Sigmoid colon (tissue), 7 donors: ENCODE results near the gene ING1. TPM values are rescaled to one million over a fixed set of nuclear protein-coding genes. Genes with fewer than 3 reads are reported as not detected.

ENCODE experiments used
- DNase-seq: peaks from one replicate; pipeline ENCODE4 v3.0.0-alpha.2; 2019
- H3K27ac ChIP-seq, 4 donors: fragments of 200-600 bp; sonication (generic); one replicate each; pipeline ENCODE4 v1.5.1; 2016 to 2019; ENCODE audit warnings: mild to moderate bottlenecking in 1 of 4
- H3K27me3 ChIP-seq, 3 donors: fragments of 200-600 bp; sonication (generic); one replicate each; pipeline ENCODE4 v1.5.1; 2019; ENCODE audit warnings: mild to moderate bottlenecking in 1 of 3
- H3K36me3 ChIP-seq, 4 donors: fragments of 200-600 bp; sonication (generic); one replicate each; pipeline ENCODE4 v1.5.1; 2016 to 2019
- H3K4me1 ChIP-seq, 4 donors: fragments of 200-600 bp; sonication (generic); one replicate each; pipeline ENCODE4 v1.5.1; 2017 to 2019
- H3K4me3 ChIP-seq, 4 donors: fragments of 200-600 bp; sonication (generic); one replicate each; pipeline ENCODE4 v1.5.1; 2017 to 2019; ENCODE audit warnings: mild to moderate bottlenecking in 2 of 4, moderate library complexity in 1 of 4
- H3K9me3 ChIP-seq, 4 donors: fragments of 200-600 bp in 3 of 4; sonication (generic) in 3 of 4; one replicate each; pipeline versions ENCODE4 v1.5.1 to v1.6.1; 2013 to 2019
- EP300 ChIP-seq, 4 donors: sonication (generic); formaldehyde crosslinking; IDR thresholded peaks; one replicate each; pipeline ENCODE4 v1.6.1; 2017; ENCODE audit warnings: antibody characterized with exemption in 4 of 4
- POLR2A ChIP-seq, 2 donors: fragments of 450-650 bp; IDR thresholded peaks; one replicate each; pipeline ENCODE4 v1.6.1; 2016; ENCODE audit warnings: antibody characterized with exemption in 2 of 2, mild to moderate bottlenecking in 2 of 2, moderate library complexity in 2 of 2
- POLR2AphosphoS5 ChIP-seq, 4 donors: sonication (generic); formaldehyde crosslinking; IDR thresholded peaks; one replicate each; pipeline ENCODE4 v1.6.1; 2017; ENCODE audit warnings: antibody characterized with exemption in 4 of 4
- WGBS, 2 donors: extraction: QIAGEN DNeasy Blood & Tissue Kit; methylation state at CpG; one replicate each; pipeline ENCODE4 v1.1.7; 2013; 5-methylcytosine and 5-hydroxymethylcytosine counted together
- intact Hi-C: fragments of 100-400 bp; cut with DNase I; formaldehyde crosslinking; loops from one replicate; pipeline ENCODE4 v1.15.1; 2023
- polyA plus RNA-seq, 3 donors: library from polyadenylated mRNA; stranded (reverse); fragments of 200-250 nt; gene quantifications; one replicate each; pipeline ENCODE4 v1.2.3, GENCODE V29; 2013
- total RNA-seq, 4 donors: library from RNA; depleted of rRNA; stranded (reverse); fragments of >200 nt; gene quantifications; one replicate each; pipeline ENCODE4 v1.1.0, GENCODE V29; 2016
- TF ChIP-seq, protein P1 (sequence below), 4 experiments: fragments of 450-650 bp in 3 of 4; fragments of 200-600 bp in 1 of 4; IDR thresholded peaks; one replicate each; pipeline ENCODE4 v1.5.1; 2016 to 2019; ENCODE audit warnings: antibody characterized with exemption in 4 of 4, mild to moderate bottlenecking in 3 of 4, moderate library complexity in 2 of 4
- donor health status: healthy with polysubstance abuse.
- donor health status: Bipolar disorder and iron deficiency.
- donor health status: healthy.

The ING1 gene
- total and polyA plus RNA-seq, 7 donors, result 11.3 to 24.0 (median 16.8) TPM

GRCh38 chr13:110683921-110684320 is 29.6 kb upstream of the ING1 start:
- H3K27ac ChIP-seq, result peak overlapping the region in 3 of 4 donors; percentile 79 to 94 (median 91)
- no peak overlapping the region for H3K4me3 ChIP-seq
- peaks cover 0 to 23% (median 19%) of the 10 kb centered on the region in 4 donors for H3K4me1 ChIP-seq
- H3K36me3 ChIP-seq, result peaks cover 9 to 61% (median 20%) of the 10 kb centered on the region in 4 donors
- no peak for DNase-seq
- no peaks in the 10 kb centered on the region for H3K9me3 ChIP-seq
- intact Hi-C loops, result loop anchor here (2.0 to 5.0 kb wide), 2 partner anchors 31 to 42 kb away; no protein-coding TSS in a partner anchor
- 97 to 98% methylated on average over 5 of the region's 5 CpGs for WGBS, 2 donors
- TF ChIP-seq EP300 (IDR thresholded peaks at IDR 0.05), result no peak
- no peak for TF ChIP-seq POLR2AphosphoS5 (IDR thresholded peaks at IDR 0.05)
- TF ChIP-seq, protein P1, sequence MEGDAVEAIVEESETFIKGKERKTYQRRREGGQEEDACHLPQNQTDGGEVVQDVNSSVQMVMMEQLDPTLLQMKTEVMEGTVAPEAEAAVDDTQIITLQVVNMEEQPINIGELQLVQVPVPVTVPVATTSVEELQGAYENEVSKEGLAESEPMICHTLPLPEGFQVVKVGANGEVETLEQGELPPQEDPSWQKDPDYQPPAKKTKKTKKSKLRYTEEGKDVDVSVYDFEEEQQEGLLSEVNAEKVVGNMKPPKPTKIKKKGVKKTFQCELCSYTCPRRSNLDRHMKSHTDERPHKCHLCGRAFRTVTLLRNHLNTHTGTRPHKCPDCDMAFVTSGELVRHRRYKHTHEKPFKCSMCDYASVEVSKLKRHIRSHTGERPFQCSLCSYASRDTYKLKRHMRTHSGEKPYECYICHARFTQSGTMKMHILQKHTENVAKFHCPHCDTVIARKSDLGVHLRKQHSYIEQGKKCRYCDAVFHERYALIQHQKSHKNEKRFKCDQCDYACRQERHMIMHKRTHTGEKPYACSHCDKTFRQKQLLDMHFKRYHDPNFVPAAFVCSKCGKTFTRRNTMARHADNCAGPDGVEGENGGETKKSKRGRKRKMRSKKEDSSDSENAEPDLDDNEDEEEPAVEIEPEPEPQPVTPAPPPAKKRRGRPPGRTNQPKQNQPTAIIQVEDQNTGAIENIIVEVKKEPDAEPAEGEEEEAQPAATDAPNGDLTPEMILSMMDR (IDR thresholded peaks at IDR 0.05), result no peak
- no peak for TF ChIP-seq POLR2A (IDR thresholded peaks at IDR 0.05)
- H3K27me3 ChIP-seq, result no peaks in the 10 kb centered on the region

DNA sequence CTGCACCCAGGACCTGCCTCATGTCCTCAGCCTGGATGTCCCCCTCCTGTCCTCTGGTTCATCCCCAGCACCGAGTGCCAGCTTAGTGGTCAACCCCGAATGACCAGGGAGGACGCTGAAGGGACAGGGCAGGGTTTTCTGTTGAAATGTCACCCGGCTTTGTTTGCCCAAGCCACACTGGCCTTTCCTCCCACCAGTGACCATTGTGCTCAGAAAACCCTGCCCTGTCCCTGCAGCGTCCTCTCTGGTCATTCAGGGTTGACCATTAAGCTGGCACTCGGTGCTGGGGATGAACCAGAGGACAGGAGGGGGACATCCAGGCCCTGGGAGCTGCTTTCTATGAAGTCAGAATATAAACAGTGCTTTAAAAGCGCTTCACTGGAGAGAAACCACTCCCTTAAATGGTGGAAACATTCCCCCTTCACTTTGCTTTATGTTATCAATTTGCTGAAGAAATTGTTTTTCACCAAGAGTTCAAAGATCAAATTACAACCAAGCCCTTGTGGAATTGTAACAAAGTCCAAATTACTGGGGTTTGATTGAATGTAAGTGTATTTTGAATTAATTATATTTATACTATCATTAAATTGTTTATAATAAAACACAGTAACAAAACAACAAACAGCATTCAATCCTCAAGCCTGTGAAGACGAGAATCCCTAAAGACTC is 29.0 kb upstream of the ING1 start:
- peaks cover 0 to 23% (median 19%) of the 10 kb centered on the region in 4 donors for H3K4me1 ChIP-seq
- H3K27ac ChIP-seq, result peak overlapping the region; percentile 28 to 94 (median 85)
- no peak for DNase-seq
- H3K36me3 ChIP-seq, result peaks cover 9 to 63% (median 18%) of the 10 kb centered on the region in 4 donors
- TF ChIP-seq, protein P1 (IDR thresholded peaks at IDR 0.05), result no peak
- peak in 2 of 4 donors; percentile 13 to 31 for TF ChIP-seq POLR2AphosphoS5 (IDR thresholded peaks at IDR 0.05)
- no peak for TF ChIP-seq POLR2A (IDR thresholded peaks at IDR 0.05)
- peak in 3 of 4 donors; percentile 22 to 50 (median 48) for TF ChIP-seq EP300 (IDR thresholded peaks at IDR 0.05)
- 54 to 82% methylated on average over 8 of the region's 8 CpGs for WGBS, 2 donors
- intact Hi-C loops, result loop anchor here (2.0 to 5.0 kb wide), 2 partner anchors 30 to 42 kb away; no protein-coding TSS in a partner anchor
- no peaks in the 10 kb centered on the region for H3K9me3 ChIP-seq
- H3K27me3 ChIP-seq, result no peaks in the 10 kb centered on the region
- no peak overlapping the region for H3K4me3 ChIP-seq

GRCh38 chr13:110685305-110686020 is 28.0 kb upstream of the ING1 start:
- WGBS, 2 donors, result 48 to 77% methylated on average over 11 of the region's 11 CpGs
- Histone ChIP-seq H3K27ac (peak overlapping the region; percentile 28 to 94 (median 85)), H3K4me1 (peaks cover 0 to 23% (median 21%) of the 10 kb centered on the region in 4 donors), H3K4me3 (no peak overlapping the region), H3K27me3 (no peaks in the 10 kb centered on the region), H3K36me3 (peaks cover 9 to 55% (median 18%) of the 10 kb centered on the region in 4 donors), H3K9me3 (no peaks in the 10 kb centered on the region)
- peak; percentile 90 to 99 (median 96) for TF ChIP-seq EP300 (IDR thresholded peaks at IDR 0.05)
- TF ChIP-seq, protein P1 (IDR thresholded peaks at IDR 0.05), result no peak
- TF ChIP-seq POLR2AphosphoS5 (IDR thresholded peaks at IDR 0.05), result peak; percentile 59 to 90 (median 80)
- TF ChIP-seq POLR2A (IDR thresholded peaks at IDR 0.05), result no peak
- DNase-seq, result peak; percentile 93
- intact Hi-C loops, result loop anchor here (2.0 kb wide), 1 partner anchor 29 kb away; no protein-coding TSS in a partner anchor

- Histone ChIP-seq H3K4me1 (peaks cover 0 to 23% (median 21%) of the 10 kb centered on the region in 4 donors), H3K36me3 (peaks cover 2 to 42% (median 9%) of the 10 kb centered on the region in 4 donors), H3K27ac (peak overlapping the region in 2 of 4 donors; percentile 7 to 94), H3K4me3 (no peak overlapping the region), H3K27me3 (no peaks in the 10 kb centered on the region), H3K9me3 (no peaks in the 10 kb centered on the region)
- TF ChIP-seq EP300 (IDR thresholded peaks at IDR 0.05) (no peak), POLR2A (IDR thresholded peaks at IDR 0.05) (no peak), POLR2AphosphoS5 (IDR thresholded peaks at IDR 0.05) (no peak)
- TF ChIP-seq, protein P1 (IDR thresholded peaks at IDR 0.05), result no peak
- WGBS, 2 donors, result 95% methylated on average over 16 of the region's 16 CpGs
- DNase-seq, result no peak
- intact Hi-C loops, result loop anchor here (2.0 kb wide), 1 partner anchor 15 kb away; no protein-coding TSS in a partner anchor
Observed at GRCh38 chr13:110687736-110688135, 25.8 kb upstream of the ING1 start.
